Vagina (tissue), 2 donors: ENCODE data around the gene CWC15.

Experiments
- POLR2A ChIP-seq, 2 donors: fragments of 450-650 bp; IDR thresholded peaks; one replicate each; pipeline ENCODE4 v1.6.1; 2017; ENCODE audit warnings: antibody characterized with exemption in 2 of 2, mild to moderate bottlenecking in 2 of 2, moderate library complexity in 2 of 2
- POLR2AphosphoS5 ChIP-seq, 2 donors: sonication (generic); formaldehyde crosslinking; IDR thresholded peaks; one replicate each; pipeline ENCODE4 v1.9.0; 2017; ENCODE audit warnings: antibody characterized with exemption in 2 of 2, mild to moderate bottlenecking in 2 of 2, low read depth in 1 of 2; ENCODE audit not compliant: insufficient read depth in 1 of 2

GRCh38 chr11:94956963-94957362 lies 16.4 kb downstream of the CWC15 start:
- TF ChIP-seq POLR2AphosphoS5 (IDR thresholded peaks at IDR 0.05; ENCODE audit: insufficient read depth in 1 of 2, low read depth in 1 of 2) (no peak), POLR2A (IDR thresholded peaks at IDR 0.05) (no peak)
